ENCODE results near the gene HLCS.
"Not testable (repeated sequence)": the region's sequence is repeated elsewhere in the genome, so short reads cannot be mapped to it uniquely, and the experiment has no call there.

Gene HLCS

GRCh38 chr21:36966066-36966820 lies at the start of gene HLCS:
Gene HLCS, minus strand, starts transcription at chr21:36966669. Its CDS starts 31 bp downstream, at chr21:36966638.
- peak; percentile 56 for DNase-seq

- peak; percentile 70 for DNase-seq
These were observed 43.4 kb upstream of the HLCS start for GRCh38 chr21:37009740-37010341.

DNA sequence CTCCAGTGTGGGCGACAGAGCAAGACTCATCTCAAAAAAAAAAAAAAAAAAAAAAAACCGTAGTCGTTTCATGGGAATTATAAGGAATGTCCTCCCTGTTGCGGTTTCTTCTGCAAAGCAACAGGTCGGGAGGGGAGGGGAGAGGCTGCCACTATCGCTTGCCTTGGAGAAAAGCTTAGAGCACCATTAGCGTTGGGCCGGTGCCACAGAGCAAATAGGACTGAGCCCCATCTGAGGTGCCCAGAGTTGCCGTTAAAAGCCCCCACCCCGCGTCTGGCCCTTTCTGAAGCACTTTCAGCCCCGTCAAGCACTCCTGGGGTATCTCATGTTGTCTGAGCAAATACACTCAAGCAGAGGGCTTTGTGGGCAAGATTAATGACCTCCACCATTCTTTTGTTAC lies 42.3 kb upstream of the HLCS start:
- DNase-seq: no peak

GRCh38 chr21:37006486-37007291 lies 40.2 kb upstream of the HLCS start, which contains the start of gene RIPPLY3:
Gene RIPPLY3, plus strand, starts transcription at chr21:37006702. Its CDS starts 71 bp downstream, at chr21:37006773.
- DNase-seq: no peak

DNA sequence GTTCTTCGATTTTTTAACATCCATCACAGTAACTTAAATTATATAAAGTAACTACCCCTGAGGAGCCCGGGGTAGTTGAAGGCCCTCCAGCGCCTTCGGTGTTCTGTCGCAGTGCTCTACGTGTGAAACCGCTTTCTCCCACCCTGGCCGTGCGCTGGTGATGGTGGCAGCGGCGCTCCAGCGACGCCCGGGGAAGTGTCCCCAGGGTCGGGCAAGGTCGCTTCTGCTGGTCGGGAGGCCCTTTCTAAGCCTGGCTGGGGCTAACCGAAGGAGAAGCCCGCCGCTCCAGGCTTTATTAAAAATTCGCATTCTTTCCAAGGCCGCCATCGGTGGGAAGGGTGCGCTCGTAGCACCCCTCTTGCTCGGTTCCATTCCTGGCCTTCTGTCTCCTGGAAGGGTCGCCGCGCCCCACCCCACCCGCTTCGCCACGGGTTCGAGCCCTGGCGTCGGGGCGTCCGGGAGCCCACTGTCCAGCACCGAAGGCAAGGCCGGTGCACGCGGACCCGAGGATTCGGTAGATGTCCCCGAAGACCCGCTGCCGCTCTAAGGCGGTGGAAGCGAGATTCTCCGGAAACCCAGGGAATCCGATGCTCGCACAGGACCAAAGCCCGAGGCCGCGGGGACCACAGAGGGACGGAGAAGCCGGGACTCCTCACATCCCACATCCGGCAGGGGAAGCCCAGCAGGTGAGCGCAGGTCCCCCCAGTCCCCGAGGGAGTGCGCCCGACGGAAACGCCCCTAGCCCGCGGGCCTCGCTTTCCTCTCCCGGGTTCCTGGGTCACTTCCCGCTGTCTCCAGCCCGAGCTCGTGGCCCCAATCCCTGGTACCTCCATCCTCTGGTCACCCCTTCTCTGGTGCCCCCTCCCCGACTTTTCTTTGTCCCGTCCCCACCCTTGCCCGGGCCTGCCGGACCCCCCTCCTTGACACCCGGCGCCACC lies 39.3 kb upstream of the HLCS start:
- no peak for DNase-seq

DNA sequence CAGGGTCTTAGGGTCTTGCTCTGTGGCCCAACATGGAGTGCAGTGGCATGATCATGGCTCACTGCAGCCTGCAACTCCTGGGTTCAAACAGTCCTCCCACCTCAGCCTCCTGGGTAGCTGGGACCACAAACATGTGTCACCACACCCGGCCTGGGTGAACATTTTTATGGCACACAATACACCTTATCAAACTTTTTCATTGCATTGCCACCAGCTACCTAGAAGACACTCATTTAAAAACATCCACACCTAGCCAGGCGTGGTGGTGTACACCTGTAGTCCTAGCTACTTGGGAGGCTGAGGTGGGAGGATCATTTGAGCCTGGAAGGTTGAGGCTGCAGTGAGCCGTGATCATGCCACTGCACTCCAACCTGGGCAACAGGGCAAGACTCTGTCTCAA lies 37.4 kb upstream of the HLCS start:
- DNase-seq: not testable (repeated sequence)

- DNase-seq: not testable (repeated sequence)
These were observed 36.4 kb upstream of the HLCS start for GRCh38 chr21:37002851-37003250.

DNA sequence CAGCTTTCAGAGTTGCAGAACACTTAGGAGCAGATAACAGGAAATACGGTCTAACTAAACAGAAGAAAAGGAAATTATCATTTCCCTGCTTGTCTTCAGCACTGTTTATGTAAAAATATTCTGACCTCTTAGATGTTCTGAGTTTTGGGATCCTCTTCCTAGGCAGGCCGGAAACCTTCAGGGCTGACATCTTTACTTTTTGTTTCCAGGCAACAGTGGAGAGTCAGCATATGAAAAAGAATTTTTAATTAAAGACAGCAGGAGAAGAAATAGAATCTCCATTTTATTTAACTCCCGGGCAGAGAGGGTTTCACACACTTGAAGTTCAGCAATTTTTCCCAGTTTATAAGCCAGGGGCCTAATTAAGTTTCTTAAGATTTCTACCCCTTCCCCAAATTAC lies 35.0 kb upstream of the HLCS start:
- no peak for DNase-seq

DNA sequence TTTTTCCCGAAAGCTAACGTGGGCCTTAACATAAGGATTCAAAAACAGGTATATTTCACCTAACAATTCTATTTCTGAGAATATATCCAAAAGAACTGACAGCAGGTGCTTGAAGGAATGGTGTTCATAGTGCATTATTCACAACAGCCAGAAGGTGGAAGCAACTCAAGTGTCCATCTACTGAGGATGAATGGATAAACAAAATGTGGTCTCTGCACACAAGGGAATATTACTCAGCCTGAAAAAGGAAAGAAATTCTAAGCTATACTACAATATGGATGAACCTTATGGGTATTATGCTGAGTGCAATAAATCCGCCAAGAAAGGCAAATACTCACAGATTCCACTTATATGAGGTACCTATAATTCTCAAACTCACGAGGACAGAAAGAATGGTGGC lies 33.9 kb upstream of the HLCS start:
- DNase-seq: no peak

DNA sequence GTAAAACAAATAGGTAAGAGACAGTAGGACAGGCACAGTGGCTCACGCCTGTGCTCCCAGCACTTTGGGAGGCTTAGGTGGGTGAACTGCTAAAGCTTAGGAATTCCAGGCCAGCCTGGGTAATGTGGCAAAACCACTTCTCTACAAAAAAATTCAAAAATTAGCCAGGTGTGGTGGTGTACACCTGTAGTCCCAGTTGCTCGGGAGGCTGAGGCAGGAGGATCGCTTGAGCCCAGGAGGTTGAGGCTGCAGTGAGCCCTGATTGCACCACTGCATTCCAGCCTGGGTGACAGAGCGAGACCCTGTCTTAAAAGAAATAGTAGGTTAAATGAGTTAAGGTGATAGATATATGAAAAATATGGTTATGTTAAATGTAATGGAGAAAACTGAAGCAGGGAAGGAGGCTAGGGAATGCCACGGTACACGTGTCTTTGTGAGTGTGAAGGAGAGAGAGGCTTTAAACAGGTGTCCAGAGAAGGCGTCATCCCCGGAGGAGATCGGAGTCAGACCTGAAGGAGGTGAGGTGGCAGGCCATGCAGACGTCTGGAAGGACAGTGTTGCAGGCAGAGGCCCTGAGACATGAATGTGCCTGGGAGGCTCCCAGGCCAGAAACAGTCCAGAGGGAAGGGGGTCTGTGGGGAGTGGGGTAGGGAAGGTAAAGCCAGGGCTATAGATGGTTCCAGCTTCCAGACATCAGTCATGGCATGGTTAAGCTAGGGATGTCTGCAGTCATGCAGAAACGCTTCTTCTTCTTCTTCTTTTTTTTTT lies 32.8 kb upstream of the HLCS start:
- DNase-seq: no peak

DNA sequence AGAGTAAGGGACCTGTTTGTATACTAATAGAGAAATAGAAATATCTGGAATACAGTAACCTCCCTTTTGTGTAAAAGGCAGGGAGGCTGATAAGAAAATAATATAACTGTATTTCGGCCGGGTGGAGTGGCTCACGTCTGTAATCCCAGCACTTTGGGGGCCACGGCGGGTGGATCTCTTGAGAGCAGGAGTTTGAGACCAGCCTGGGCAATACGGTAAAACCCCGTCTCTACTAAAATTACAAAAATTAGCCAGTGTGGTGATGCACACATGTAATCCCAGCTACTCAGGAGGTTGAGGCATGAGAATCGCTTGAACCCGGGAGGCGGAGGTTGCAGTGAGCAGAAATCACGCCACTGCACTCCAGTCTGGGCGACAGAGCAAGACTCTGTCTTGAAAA lies 28.8 kb upstream of the HLCS start:
- not testable (repeated sequence) for DNase-seq

DNA sequence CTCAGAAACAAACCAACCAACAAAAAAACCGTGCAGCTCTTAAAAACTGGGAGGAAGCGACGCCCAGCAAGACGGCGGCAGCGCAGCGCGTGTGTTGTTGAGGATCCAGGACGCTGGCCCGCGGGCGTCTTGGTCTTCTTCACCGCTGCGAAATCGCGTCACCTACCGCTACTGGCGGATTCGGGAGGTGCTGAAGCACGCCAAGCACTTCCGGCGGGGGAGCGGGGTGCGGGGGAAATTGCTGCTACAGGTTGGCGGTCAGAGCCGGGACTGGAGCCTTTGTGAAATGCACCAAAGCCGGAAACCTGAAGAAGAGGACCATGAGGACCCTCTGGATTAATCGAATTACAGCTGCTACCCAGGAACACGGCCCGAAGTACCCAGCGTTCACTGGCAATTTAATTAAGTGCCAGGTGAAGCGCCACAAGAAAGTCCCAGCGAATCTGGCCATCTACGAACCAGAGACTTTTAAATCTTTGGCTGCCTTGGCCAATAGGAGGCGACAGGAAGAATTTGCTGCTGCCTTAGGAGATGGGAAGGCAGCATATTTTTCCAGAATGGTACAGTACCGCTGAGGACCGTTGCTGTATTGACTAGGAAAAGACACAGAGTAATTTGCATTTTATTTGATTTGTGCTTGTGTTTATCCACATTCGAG lies 28.2 kb upstream of the HLCS start:
- no peak for DNase-seq

DNA sequence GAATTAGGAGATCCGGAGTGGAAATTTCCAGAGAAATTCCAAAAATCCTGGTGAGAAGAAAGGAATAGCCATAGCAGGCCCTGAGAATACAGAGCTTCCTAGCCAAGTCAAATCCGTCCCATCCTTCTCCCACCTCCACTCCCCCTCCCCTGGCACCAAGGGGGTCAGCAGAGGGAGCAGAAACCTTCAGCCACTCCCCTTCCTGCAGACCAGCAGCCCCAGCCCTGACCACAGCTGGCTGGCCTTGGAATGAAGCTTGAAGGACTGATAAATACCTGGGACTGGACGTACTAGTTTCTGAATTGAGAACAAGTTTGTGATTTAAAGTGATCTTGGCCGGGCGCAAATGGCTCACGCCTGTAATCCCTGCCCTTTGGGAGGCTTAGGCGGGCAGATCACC lies 26.2 kb upstream of the HLCS start:
- no peak for DNase-seq

DNA sequence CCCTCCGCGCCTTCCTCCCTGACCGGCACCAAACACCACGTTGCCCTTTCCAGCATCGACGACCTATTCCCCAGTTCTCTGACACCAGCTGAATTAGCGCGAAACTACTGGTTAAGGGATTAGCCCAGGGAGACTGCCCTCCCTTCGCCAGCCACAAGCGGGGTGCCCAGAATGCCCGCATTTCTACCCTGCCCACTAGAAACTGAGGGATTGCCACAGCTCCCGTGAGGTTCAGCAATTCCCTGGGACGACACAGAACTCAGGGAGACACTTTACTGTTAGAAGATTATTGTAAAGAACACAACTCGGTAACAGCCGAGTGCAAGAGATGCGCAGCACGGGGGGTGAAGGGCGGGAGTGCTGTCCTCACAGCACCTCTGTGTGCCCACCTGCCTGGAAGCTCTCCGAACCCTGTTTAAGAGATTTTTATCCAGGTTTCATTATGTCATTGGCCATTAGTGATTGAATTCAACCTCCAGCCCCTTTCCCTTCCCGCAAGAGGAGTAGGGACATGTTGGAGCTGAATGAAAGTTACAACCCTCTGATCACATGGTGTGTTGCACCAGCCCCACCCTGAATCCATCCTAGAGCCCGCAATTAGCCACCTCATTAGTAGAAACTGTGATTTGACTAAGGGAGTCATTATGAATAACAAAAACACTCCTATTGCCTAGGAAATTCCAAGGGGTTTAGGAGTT lies 24.2 kb upstream of the HLCS start:
- DNase-seq: no peak

DNA sequence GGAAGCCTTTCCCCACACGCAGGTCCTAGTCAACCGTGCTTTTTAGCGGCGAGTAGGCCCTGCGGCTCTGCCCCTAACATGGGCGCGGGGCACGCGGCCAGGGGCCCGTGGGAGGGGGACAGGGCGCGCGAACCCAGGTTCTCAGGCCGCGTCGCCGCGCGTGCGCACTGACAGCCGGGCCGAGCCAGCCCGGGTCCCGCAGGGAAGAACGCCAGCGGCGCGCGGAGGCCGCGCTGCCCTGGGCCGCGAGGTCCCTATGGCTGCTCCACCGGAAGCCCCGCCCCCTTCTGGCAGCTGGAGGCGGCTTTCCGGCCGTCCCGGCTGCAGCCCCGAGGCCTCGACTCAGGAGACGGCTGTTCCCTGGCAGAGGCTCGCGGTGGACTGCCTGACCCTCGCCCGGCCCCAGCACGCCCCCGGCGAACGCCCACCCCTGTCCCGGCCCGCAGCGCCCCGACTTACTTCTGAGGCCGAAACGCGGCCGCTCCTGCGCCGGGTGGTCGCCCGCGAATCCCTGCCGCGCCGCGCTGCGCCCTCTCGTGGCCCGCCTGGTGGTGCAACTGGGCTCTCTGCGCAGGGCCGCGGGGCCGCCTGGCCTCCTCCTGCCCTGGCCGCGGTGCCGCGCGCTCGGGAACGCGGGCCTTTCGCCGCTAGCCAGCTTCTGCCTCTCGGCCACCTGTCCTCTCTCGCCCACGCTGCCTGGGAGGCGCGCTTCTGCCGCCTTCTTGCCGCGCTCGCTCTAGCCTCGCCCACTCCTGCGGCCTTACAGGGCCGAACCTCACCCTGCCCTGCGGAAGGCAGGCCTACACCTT lies 23.4 kb upstream of the HLCS start:
- DNase-seq: peak; percentile 68

- not testable (repeated sequence) for DNase-seq
These were observed 22.8 kb upstream of the HLCS start for GRCh38 chr21:36989199-36989698.

GRCh38 chr21:36988536-36988935 lies 22.1 kb upstream of the HLCS start:
- DNase-seq: no peak

- DNase-seq: no peak
These were observed 21.4 kb upstream of the HLCS start for GRCh38 chr21:36987845-36988244.

Data from activated T-cell treated with anti-CD3 and anti-CD28 coated beads for 4 hours (primary cell).